Osteocyte (in vitro differentiated cells): ENCODE measurements around the gene HBA2. TPM values are rescaled to one million over a fixed set of nuclear protein-coding genes. Genes with fewer than 3 reads are reported as not detected.
"Not testable (repeated sequence)": the region's sequence is repeated elsewhere in the genome, so short reads cannot be mapped to it uniquely, and the experiment has no call there.

Experiments
- DNase-seq: peaks from one replicate; pipeline ENCODE4 v3.0.0; 2021; ENCODE audit warnings: mixed read lengths; ENCODE audit not compliant: unreplicated experiment; ENCODE audit errors: extremely low spot score
- H3K27ac Mint-ChIP-seq: one replicate; pipeline ENCODE4 v1.8.0; 2021; ENCODE audit warnings: mild to moderate bottlenecking, mixed read lengths; ENCODE audit not compliant: unreplicated experiment
- H3K27me3 Mint-ChIP-seq: one replicate; pipeline ENCODE4 v1.8.0; 2021; ENCODE audit warnings: mixed read lengths; ENCODE audit not compliant: unreplicated experiment
- H3K36me3 Mint-ChIP-seq: one replicate; pipeline ENCODE4 v1.8.0; 2021; ENCODE audit warnings: mixed read lengths; ENCODE audit not compliant: unreplicated experiment
- H3K4me1 Mint-ChIP-seq: one replicate; pipeline ENCODE4 v1.8.0; 2021; ENCODE audit warnings: mixed read lengths; ENCODE audit not compliant: unreplicated experiment
- H3K4me3 Mint-ChIP-seq: one replicate; pipeline ENCODE4 v1.8.0; 2021; ENCODE audit warnings: mild to moderate bottlenecking, moderate library complexity, mixed read lengths; ENCODE audit not compliant: unreplicated experiment
- H3K9me3 Mint-ChIP-seq: one replicate; pipeline ENCODE4 v1.8.0; 2021; ENCODE audit warnings: mixed read lengths; ENCODE audit not compliant: unreplicated experiment
- total RNA-seq: library from RNA; stranded (reverse); gene quantifications from 2 replicates; pipeline ENCODE4 v1.2.1, GENCODE V29; 2021
- TF ChIP-seq, protein P1 (sequence below): fragments of 200-600 bp; sonication (generic); IDR thresholded peaks from 2 replicates; pipeline ENCODE4 v1.5.0; 2021; ENCODE audit warnings: antibody characterized with exemption, mild to moderate bottlenecking, moderate library complexity

HBA2 gene
- total RNA-seq, 1 donor from 2014 or later = not detected

DNA sequence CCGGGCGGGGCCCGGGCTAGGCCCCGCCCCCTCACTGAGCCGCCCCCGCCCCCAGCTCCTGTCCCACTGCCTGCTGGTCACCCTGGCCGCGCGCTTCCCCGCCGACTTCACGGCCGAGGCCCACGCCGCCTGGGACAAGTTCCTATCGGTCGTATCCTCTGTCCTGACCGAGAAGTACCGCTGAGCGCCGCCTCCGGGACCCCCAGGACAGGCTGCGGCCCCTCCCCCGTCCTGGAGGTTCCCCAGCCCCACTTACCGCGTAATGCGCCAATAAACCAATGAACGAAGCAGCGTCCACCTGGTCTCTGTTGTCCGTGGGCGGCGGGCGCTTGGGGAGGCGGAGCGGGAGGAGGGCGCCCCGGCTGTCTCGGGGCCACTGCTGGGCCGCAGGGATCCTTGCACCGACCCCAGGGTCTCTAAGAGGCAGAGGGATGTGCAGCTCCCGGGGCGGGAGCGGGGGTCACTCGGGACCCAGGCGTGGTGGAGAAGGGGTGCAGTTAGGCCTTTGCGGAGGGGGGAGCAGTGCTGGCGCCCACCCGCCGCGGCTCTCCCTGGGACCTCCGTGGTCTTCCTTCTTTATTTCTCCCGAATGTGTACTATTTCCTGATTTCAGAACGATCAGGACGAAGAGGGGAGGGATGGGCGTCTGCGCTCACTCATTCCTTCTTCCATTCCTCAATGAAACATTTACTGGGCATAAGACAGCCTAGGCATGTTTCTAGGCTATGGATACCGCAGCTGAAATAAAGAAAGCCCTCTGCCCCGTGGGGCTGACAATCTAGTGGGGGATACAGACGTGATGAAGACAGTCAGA is 18.3 kb upstream of the HBA2 start:
- Mint-ChIP-seq H3K36me3 (no peaks in the 10 kb centered on the region), H3K4me1 (peaks cover 9% of the 10 kb centered on the region), H3K9me3 (no peaks in the 10 kb centered on the region), H3K4me3 (peak overlapping the region; percentile 66), H3K27me3 (peaks cover 25% of the 10 kb centered on the region), H3K27ac (no peak overlapping the region)
- DNase-seq = no peak
- TF ChIP-seq, protein P1, sequence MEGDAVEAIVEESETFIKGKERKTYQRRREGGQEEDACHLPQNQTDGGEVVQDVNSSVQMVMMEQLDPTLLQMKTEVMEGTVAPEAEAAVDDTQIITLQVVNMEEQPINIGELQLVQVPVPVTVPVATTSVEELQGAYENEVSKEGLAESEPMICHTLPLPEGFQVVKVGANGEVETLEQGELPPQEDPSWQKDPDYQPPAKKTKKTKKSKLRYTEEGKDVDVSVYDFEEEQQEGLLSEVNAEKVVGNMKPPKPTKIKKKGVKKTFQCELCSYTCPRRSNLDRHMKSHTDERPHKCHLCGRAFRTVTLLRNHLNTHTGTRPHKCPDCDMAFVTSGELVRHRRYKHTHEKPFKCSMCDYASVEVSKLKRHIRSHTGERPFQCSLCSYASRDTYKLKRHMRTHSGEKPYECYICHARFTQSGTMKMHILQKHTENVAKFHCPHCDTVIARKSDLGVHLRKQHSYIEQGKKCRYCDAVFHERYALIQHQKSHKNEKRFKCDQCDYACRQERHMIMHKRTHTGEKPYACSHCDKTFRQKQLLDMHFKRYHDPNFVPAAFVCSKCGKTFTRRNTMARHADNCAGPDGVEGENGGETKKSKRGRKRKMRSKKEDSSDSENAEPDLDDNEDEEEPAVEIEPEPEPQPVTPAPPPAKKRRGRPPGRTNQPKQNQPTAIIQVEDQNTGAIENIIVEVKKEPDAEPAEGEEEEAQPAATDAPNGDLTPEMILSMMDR = no peak

DNA sequence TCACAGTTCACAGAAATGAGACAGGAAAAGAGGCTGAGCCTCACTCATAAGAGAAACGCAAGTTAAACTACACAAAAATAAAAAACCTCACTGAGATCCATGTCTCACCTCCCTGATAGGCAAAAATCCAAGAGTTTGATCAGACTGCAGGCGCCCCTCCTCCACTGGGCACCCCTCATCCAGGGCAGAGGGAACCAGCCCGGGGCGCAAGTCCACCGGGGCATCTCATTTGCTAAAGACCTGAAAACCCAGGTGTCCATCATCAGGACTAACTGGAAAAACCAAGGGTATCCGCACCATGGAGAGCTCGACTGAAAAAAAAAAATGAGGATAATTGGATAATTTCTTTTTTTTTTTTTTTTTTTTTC is 17.7 kb upstream of the HBA2 start:
- Mint-ChIP-seq H3K27ac (no peak overlapping the region), H3K9me3 (no peaks in the 10 kb centered on the region), H3K36me3 (no peaks in the 10 kb centered on the region), H3K27me3 (peaks cover 27% of the 10 kb centered on the region), H3K4me3 (peak overlapping the region; percentile 66), H3K4me1 (peaks cover 5% of the 10 kb centered on the region)
- TF ChIP-seq, protein P1 = no peak
- no peak for DNase-seq

DNA sequence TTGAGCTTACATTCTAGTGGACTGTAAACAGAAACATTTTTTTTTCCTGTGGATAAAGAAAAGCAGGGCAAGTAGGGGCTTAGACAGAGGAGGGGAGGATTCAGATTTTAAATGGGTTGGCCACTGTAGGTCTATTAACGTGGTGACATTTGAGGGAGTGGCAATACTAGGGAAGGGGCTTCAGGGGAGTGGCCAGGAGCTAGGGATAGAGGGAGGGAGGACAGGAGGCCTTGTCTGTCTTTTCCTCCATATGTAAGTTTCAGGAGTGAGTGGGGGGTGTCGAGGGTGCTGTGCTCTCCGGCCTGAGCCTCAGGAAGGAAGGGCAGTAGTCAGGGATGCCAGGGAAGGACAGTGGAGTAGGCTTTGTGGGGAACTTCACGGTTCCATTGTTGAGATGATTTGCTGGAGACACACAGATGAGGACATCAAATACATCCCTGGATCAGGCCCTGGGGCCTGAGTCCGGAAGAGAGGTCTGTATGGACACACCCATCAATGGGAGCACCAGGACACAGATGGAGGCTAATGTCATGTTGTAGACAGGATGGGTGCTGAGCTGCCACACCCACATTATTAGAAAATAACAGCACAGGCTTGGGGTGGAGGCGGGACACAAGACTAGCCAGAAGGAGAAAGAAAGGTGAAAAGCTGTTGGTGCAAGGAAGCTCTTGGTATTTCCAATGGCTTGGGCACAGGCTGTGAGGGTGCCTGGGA is 13.4 kb upstream of the HBA2 start:
- H3K4me3 Mint-ChIP-seq = no peak overlapping the region
- TF ChIP-seq, protein P1 = no peak
- no peaks in the 10 kb centered on the region for H3K9me3 Mint-ChIP-seq
- DNase-seq = no peak
- H3K36me3 Mint-ChIP-seq = no peaks in the 10 kb centered on the region
- H3K27ac Mint-ChIP-seq = no peak overlapping the region
- H3K27me3 Mint-ChIP-seq = peaks cover 28% of the 10 kb centered on the region
- peaks cover 5% of the 10 kb centered on the region for H3K4me1 Mint-ChIP-seq

DNA sequence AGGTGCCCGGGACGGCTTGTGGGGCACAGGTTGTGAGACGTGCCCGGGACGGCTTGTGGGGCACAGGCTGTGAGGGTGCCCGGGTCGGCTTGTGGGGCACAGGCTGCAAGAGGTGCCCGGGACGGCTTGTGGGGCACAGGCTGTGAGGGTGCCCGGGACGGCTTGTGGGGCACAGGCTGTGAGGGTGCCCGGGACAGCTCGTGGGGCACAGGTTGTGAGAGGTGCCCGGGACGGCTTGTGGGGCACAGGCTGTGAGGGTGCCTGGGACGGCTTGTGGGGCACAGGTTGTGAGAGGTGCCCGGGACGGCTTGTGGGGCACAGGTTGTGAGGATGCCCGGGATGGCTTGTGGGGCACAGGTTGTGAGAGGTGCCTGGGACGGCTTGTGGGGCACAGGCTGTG is 12.4 kb upstream of the HBA2 start:
- peaks cover 23% of the 10 kb centered on the region for H3K27me3 Mint-ChIP-seq
- H3K36me3 Mint-ChIP-seq, H3K27ac Mint-ChIP-seq, DNase-seq, H3K4me3 Mint-ChIP-seq, H3K9me3 Mint-ChIP-seq, H3K4me1 Mint-ChIP-seq: not testable (repeated sequence)

DNA sequence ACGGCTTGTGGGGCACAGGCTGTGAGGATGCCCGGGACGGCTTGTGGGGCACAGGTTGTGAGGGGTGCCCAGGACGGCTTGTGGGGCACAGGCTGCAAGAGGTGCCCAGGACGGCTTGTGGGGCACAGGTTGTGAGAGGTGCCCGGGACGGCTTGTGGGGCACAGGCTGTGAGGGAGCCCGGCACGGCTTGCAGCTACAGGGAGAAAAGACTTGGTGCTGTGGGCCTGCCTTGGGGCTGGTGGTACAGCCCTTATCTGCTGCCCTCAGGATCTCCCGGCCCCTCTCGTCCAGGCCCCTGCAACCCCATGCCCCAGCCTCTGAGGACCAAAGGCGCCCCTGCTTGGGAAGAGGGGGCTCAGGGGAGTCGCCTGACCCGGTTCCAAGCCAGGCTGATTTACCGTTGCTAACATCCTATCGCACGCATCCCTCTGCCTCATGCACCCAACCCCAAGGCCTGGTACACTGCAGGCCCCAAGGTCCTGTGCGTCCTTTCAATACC is 11.9 kb upstream of the HBA2 start:
- DNase-seq = no peak
- H3K36me3 Mint-ChIP-seq = no peaks in the 10 kb centered on the region
- no peak overlapping the region for H3K27ac Mint-ChIP-seq
- H3K4me1 Mint-ChIP-seq = peaks cover 6% of the 10 kb centered on the region
- TF ChIP-seq, protein P1 = no peak
- no peaks in the 10 kb centered on the region for H3K9me3 Mint-ChIP-seq
- peaks cover 23% of the 10 kb centered on the region for H3K27me3 Mint-ChIP-seq
- H3K4me3 Mint-ChIP-seq = no peak overlapping the region
